GOT3 (cell line): ENCODE measurements around the gene YIPF7.

Source experiments
- DNase-seq: peaks from one replicate; lab custom pipeline; 2025; ENCODE audit warnings: mixed read lengths; lab: John Stamatoyannopoulos, UW

Gene YIPF7

DNA sequence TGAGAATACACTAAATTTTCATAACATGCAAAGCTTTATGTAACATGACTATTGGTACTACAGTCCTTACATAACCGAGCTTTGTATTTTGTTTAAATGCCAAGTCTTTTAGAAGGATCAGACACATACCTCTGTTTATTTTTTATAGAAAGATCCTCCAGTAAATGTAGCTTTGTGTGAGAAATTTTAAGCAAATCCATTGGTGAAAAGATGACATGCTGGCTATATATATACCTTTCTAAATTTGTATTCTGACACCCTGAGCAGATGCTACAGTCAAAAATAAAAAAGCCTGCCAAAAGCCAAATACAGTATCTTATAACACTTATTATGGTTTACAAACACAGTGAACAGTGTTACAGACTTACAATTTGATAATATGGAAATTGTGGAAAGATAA lies at the start of gene YIPF7:
YIPF7 (minus strand) TSS at position 201 of the 400 bp plus-strand sequence. CDS start 1,525 bp downstream, outside the sequence.
- no peak for DNase-seq

- DNase-seq, result no peak
These were observed 49.6 kb upstream of the YIPF7 start for GRCh38 chr4:44701037-44701436.

- DNase-seq, result no peak
These were observed 49.0 kb upstream of the YIPF7 start for GRCh38 chr4:44700427-44700826.

GRCh38 chr4:44684648-44685047 lies 33.2 kb upstream of the YIPF7 start:
- no peak for DNase-seq

- no peak for DNase-seq
These were observed 27.6 kb upstream of the YIPF7 start for GRCh38 chr4:44679060-44679459.

DNA sequence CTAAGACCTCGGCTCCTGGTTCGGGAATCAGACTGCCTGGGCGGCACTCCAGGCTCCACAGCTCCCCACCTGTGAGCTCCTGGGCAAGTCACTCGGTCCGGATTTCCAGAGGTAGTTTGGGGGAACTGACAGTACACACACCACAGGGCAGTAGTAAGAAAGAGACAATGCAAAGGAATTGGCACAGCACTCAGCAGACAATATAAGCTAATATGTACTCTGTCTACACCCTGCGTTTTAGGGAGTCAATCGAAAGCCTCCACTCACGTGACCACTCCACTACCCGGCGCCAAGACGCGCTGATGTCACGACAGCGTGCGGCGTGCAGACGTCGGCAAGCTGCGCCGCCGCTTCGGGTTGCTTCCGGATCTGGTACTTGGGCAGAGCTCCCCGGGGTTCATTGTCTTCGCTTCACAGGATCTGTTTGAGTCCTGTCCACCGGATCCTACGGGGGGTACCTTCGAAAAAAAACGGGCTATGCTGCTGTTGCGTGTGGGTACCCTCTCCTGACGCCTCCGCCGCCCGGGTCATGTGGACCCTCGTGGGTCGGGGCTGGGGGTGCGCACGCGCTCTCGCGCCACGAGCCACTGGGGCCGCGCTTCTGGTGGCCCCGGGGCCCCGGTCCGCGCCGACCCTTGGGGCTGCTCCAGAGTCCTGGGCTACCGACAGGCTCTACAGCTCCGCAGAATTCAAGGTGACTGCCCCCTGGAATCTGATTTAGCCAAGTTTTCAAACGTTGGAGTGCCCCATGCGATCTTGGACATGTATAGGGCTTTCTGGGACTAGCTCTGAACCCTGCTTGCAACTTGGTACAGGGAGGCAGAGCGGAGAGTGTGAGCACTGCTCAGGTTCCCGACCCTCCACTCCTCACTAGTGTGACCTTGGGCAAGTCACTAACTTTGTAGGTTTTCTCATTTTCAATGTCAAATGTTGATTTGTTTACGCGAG lies 26.9 kb upstream of the YIPF7 start, which contains the start of gene GUF1:
GUF1 (plus strand) TSS at position 327 of the 948 bp plus-strand sequence; CDS start at position 530, 203 bp downstream.
- DNase-seq, result peak; percentile 69

GRCh38 chr4:44675366-44675765 lies 23.9 kb upstream of the YIPF7 start:
- no peak for DNase-seq

- no peak for DNase-seq
These were observed 23.0 kb upstream of the YIPF7 start for GRCh38 chr4:44674471-44674870.

DNA sequence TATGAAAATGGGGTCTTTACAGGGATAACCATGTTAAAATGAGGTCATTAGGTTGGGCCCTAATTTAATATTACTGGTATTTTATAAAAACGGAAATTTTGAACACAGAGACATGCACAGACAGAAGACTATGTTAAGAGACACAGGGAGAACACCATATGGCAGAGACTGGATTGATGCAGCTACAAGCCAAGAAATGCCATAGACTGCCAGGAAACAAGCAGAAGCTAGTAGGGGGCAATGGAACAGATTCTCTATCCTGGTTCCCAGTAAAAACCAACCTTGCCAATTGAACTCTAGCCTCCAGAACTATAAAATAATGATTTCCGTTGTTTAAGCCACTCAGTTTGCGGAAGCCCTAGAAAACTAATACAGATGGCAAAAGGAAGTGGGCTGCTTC lies 20.2 kb upstream of the YIPF7 start:
- DNase-seq, result no peak

GRCh38 chr4:44670506-44671199 lies 19.2 kb upstream of the YIPF7 start:
- DNase-seq, result no peak

DNA sequence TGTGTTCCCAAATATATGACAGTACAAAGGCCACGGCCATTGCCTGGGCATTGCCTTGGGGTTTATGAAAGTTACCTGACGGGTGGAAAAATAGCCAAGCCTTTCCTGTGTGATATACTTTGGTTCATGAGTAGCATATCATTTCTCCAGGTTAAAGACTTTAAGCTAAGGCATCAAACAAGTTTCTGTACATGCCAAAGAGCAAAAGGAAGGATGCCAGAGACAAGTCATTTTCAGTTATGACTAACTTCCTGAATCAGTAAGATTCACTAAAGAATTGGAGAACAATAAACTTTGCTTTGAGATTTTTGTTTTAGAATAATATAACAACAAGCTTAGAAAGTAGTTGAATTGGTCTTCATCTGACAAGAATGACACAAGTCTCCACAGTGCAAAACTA lies 17.1 kb upstream of the YIPF7 start:
- DNase-seq, result no peak

DNA sequence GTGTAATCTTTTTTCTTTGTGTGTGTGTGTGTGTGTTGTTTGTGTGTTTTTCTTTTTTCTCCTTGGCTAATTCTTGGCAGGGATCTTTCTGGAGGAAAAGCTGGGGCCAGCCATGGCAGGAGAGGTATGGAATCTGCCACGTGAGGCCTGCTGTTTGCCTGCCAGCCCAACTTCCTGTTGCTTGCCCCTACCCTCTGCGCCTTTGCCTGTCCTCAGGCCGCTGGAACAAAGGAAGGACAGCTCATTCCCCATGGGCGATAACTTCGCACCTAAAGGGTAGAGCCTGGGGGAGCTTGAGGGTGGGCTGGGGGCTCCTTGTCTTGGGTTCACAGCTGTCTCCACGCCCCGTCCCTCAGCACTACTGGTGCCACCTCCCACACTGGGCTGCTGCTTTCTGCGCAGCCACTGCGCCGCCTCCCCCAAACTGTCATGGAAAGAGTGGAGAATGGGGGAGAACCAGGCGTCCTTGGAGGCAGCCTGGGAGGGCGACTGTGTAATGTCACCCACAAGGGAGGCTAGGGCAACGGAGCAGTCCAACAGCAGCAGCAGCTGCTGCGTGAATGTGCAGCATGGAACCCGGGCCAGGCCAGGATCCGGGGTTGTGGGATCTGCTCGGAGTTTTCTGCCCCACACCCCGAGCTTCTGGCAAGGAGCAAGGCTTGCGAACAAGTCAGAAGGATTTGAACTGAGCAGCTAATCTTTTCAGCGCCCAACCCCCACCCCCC lies 12.3 kb upstream of the YIPF7 start:
- no peak for DNase-seq

- no peak for DNase-seq
These were observed 11.2 kb upstream of the YIPF7 start for GRCh38 chr4:44662623-44663005.

DNA sequence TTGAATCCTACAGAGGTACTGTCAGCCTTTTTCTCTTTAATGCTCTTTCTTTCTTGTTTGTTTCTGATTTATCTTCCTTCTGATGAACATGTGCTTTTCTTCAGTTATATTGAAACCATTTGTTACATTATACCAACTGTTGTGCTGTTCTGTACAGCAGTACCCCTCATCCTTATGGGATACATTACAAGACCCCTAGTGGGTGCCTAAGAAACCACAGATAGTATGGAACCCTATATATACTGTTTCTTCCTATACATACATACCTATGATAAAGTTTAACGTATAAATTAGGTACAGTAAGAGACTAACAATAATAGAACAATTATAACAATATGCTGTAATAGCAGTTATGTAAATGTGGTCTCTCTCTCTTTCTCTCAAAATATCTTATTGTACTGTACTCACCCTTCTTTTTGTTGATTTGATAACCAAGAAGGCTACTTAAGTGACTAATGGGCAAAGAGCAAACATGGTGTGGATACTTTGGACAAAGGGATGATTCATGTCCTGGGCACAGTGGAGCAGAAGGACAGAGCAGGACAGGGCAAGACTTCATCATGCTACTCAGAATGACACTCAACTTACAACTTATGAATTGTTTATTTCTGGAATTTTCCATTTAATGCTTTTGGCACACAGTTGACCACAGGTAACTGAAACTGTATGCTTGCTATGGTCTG lies 10.7 kb upstream of the YIPF7 start:
- no peak for DNase-seq

DNA sequence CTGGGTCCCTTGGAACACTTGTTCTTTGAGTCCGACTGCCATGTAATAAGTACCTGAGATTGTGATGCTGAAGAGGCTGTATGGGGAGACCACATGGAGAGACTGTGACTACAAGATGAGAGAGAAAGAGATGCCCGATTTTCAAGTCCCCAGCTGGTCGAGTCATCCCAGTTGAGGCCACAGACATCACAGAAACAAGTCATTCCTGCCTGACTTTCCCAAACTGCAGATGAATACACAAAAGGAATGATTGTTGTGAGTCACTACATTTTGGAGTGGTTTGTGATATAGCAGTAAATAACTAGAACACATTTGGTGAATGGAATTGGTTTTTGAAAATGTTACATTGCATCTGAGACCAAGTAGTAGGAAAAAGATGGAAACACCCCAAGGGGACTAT lies 9.0 kb upstream of the YIPF7 start:
- DNase-seq, result no peak

- no peak for DNase-seq
These were observed 577 bp upstream of the YIPF7 start for GRCh38 chr4:44652002-44652401.

DNA sequence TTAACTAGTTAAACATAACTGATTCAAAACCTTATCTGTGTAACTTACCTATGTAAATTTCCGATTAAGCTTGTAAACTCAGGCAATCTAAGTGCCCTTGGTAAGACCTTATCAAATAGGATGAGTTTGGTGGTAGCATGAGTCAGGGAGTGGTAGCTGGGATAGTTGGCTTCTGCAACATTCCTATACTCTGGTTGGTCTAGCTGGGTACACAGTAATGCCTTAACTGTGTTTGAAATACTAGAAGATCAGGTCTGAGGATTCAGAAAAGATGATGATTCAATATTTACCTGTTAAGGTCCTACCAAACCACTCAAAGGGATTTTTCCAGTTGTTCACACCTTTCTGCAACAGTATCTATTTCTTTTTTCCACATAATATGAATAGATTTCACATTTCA lies 5.3 kb downstream of the YIPF7 start:
- no peak for DNase-seq

DNA sequence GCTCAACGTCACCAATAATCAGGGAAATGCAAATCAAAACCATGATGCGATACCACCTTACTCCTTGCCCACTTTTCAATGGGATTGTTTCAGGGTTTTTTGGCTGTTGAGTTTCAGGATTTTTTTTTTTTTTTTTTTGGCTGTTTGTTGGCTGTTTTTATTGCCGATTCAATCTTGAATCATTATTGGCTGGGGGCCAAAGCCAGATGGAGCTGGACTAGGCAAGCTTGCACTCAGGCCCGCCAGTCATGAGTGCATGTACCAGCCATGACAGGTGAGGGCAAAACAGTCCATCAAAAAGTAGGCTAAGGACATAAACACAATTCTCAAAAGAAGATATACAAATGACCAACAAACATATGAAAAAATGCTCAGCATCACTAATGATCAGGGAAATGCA lies 13.3 kb downstream of the YIPF7 start:
- DNase-seq, result no peak

DNA sequence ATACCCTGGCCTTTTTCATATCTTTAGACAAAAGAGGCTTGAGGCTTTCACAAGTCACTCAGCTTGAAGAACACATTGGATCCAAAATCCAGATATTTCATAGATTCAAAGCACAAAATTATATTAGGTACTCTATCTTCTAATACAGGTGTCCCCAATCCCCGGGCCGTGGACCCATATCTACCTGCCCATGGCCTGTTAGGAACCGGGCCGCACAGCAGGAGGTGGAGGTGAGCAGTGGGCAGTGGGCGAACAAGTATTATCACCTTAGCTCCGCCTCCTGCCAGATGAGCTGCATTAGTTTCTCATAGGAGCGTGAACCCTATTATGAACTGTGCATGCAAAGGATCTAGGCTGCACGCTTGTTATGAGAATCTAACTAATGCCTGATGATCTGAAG lies 18.7 kb downstream of the YIPF7 start:
- DNase-seq, result no peak

- DNase-seq, result no peak
These were observed 19.3 kb downstream of the YIPF7 start for GRCh38 chr4:44632089-44632488.

DNA sequence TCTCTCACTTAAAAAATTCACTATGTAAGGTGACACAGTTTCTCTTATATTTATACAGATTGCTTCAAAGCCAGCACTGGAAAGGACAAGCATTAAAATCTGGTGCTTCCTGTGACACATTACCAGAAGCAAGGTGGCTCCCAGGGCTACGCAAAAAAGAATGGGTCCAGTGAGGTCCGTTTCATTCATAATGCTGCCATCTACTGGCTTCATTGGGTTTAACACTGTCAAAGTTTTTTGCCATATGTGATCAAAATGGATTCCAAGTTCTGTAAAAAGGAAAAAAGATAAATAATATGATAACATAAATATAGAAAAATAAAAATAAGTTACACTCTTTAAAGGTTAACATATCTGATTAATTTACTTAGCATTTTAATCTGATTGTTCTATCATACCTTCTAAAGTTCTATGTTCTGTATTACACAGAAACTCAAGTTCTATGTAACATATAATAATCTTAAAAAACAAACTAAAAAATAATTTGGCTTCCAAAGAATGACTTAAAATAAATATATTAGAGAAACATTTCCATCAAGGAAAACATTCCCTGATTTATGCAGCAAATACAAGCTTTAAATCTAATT lies 22.1 kb downstream of the YIPF7 start:
- no peak for DNase-seq
